Nephron progenitor cell (in vitro differentiated cells): ENCODE data around the gene BRINP3.

Experiments
- DNase-seq: peaks from one replicate; pipeline ENCODE4 v3.0.0; 2021
- H3K27ac Mint-ChIP-seq: 2 replicates; pipeline ENCODE4 v1.8.0; 2021; ENCODE audit warnings: mild to moderate bottlenecking, moderate library complexity, mixed read lengths
- H3K27me3 Mint-ChIP-seq: 2 replicates; pipeline ENCODE4 v1.8.0; 2021; ENCODE audit warnings: mild to moderate bottlenecking, low read depth, mixed read lengths; ENCODE audit not compliant: poor library complexity
- H3K36me3 Mint-ChIP-seq: 2 replicates; pipeline ENCODE4 v1.8.0; 2021; ENCODE audit warnings: low read depth, mixed read lengths
- H3K4me1 Mint-ChIP-seq: 2 replicates; pipeline ENCODE4 v1.8.0; 2021; ENCODE audit warnings: mixed read lengths
- H3K4me3 Mint-ChIP-seq: 2 replicates; pipeline ENCODE4 v1.8.0; 2021; ENCODE audit warnings: mild to moderate bottlenecking, moderate library complexity, mixed read lengths
- H3K9me3 Mint-ChIP-seq: 2 replicates; pipeline ENCODE4 v1.8.0; 2021; ENCODE audit warnings: mild to moderate bottlenecking, moderate library complexity, mixed read lengths
- CTCF ChIP-seq: fragments of 200-600 bp; sonication (generic); IDR thresholded peaks from 2 replicates; pipeline ENCODE4 v1.5.0; 2021; ENCODE audit warnings: antibody characterized with exemption

Gene BRINP3

GRCh38 chr1:190476806-190477205, 858 bp downstream of the BRINP3 start:
- H3K4me3 Mint-ChIP-seq, result no peak overlapping the region
- peaks cover 50% of the 10 kb centered on the region for H3K4me1 Mint-ChIP-seq
- peaks cover 62% of the 10 kb centered on the region for H3K27me3 Mint-ChIP-seq
- TF ChIP-seq CTCF, result no peak
- DNase-seq, result no peak
- no peaks in the 10 kb centered on the region for H3K36me3 Mint-ChIP-seq
- H3K27ac Mint-ChIP-seq, result no peak overlapping the region
- H3K9me3 Mint-ChIP-seq, result no peaks in the 10 kb centered on the region

GRCh38 chr1:190476321-190476720, 1.3 kb downstream of the BRINP3 start:
- peaks cover 62% of the 10 kb centered on the region for H3K27me3 Mint-ChIP-seq
- H3K36me3 Mint-ChIP-seq, result no peaks in the 10 kb centered on the region
- no peaks in the 10 kb centered on the region for H3K9me3 Mint-ChIP-seq
- no peak overlapping the region for H3K27ac Mint-ChIP-seq
- DNase-seq, result no peak
- peaks cover 50% of the 10 kb centered on the region for H3K4me1 Mint-ChIP-seq
- peak overlapping the region; percentile 83 for H3K4me3 Mint-ChIP-seq
- no peak for TF ChIP-seq CTCF

GRCh38 chr1:190475421-190476141, 2.1 kb downstream of the BRINP3 start:
- peak; percentile 39 for DNase-seq
- Mint-ChIP-seq H3K27me3 (peaks cover 62% of the 10 kb centered on the region), H3K27ac (no peak overlapping the region), H3K4me1 (peaks cover 50% of the 10 kb centered on the region), H3K36me3 (no peaks in the 10 kb centered on the region), H3K4me3 (peak overlapping the region; percentile 83), H3K9me3 (no peaks in the 10 kb centered on the region)
- TF ChIP-seq CTCF, result no peak

GRCh38 chr1:190474650-190475211, 2.9 kb downstream of the BRINP3 start:
- Mint-ChIP-seq H3K9me3 (no peaks in the 10 kb centered on the region), H3K36me3 (no peaks in the 10 kb centered on the region), H3K4me3 (peak overlapping the region; percentile 83), H3K4me1 (peaks cover 46% of the 10 kb centered on the region), H3K27me3 (peaks cover 62% of the 10 kb centered on the region), H3K27ac (no peak overlapping the region)
- no peak for TF ChIP-seq CTCF
- DNase-seq, result peak; percentile 35

- H3K4me1 Mint-ChIP-seq, result peaks cover 39% of the 10 kb centered on the region
- no peak overlapping the region for H3K4me3 Mint-ChIP-seq
- TF ChIP-seq CTCF, result no peak
- no peaks in the 10 kb centered on the region for H3K36me3 Mint-ChIP-seq
- DNase-seq, result no peak
- H3K9me3 Mint-ChIP-seq, result no peaks in the 10 kb centered on the region
- peaks cover 56% of the 10 kb centered on the region for H3K27me3 Mint-ChIP-seq
- H3K27ac Mint-ChIP-seq, result no peak overlapping the region
Observed at GRCh38 chr1:190474010-190474409, 3.7 kb downstream of the BRINP3 start.

GRCh38 chr1:190472494-190472893, 5.2 kb downstream of the BRINP3 start:
- Mint-ChIP-seq H3K36me3 (no peaks in the 10 kb centered on the region), H3K27ac (no peak overlapping the region), H3K27me3 (peaks cover 41% of the 10 kb centered on the region), H3K4me3 (no peak overlapping the region), H3K9me3 (no peaks in the 10 kb centered on the region), H3K4me1 (peaks cover 23% of the 10 kb centered on the region)
- no peak for DNase-seq
- no peak for TF ChIP-seq CTCF
